Measurements from ENCODE around the gene C5orf58.

The C5orf58 gene

DNA sequence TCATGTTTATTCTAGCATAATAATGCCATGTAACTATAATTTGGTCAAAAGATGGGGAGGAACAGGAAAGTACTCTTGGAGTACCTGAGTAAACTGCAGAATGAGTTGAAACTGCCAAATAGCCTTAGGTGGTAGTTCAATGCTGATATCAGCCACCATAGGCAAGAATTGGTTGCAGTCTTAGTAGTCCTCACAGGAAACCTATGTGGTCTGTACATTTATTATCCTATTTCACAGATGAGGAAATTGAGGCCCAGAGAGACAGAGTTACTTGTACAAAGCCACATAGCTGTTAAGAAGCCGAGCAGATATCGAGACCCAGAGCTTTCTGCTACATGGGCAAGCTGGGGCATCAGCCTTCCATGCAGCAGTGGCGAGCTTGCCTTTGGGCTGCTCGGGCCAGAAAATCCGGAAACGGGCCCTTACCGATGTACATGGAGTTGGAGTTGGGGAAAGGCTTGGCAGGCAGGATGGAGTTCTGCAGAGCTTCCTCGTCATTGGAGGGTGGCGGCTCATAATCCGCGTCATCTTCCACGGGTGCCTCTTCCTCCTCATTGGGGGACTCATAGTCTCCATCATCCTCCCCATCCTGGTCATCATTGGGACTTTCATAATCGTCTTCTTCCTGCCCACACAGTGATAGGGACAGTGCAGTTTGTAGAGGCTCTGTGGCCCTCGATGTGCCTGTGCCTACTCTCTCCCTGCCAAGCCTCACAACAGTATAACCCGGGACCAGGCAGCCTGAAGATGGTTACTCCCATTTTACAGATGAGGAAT is 37.7 kb downstream of the C5orf58 start:
- TF ChIP-seq, protein P1, sequence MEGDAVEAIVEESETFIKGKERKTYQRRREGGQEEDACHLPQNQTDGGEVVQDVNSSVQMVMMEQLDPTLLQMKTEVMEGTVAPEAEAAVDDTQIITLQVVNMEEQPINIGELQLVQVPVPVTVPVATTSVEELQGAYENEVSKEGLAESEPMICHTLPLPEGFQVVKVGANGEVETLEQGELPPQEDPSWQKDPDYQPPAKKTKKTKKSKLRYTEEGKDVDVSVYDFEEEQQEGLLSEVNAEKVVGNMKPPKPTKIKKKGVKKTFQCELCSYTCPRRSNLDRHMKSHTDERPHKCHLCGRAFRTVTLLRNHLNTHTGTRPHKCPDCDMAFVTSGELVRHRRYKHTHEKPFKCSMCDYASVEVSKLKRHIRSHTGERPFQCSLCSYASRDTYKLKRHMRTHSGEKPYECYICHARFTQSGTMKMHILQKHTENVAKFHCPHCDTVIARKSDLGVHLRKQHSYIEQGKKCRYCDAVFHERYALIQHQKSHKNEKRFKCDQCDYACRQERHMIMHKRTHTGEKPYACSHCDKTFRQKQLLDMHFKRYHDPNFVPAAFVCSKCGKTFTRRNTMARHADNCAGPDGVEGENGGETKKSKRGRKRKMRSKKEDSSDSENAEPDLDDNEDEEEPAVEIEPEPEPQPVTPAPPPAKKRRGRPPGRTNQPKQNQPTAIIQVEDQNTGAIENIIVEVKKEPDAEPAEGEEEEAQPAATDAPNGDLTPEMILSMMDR (IDR thresholded peaks at IDR 0.05): no peak
- no peak for DNase-seq
- Histone ChIP-seq H3K4me3 (no peak overlapping the region), H3K27ac (no peak overlapping the region), H3K9me3 (no peaks in the 10 kb centered on the region), H3K27me3 (peaks cover 0 to 20% of the 10 kb centered on the region in 2 donors), H3K36me3 (no peaks in the 10 kb centered on the region), H3K4me1 (peaks cover 0 to 7% (median 3%) of the 10 kb centered on the region in 4 donors)
- intact Hi-C loops (cut with DNase I; ENCODE audit: low total_unique reads): no loop called here

GRCh38 chr5:170273968-170274710 is 41.4 kb downstream of the C5orf58 start:
- H3K36me3 ChIP-seq: no peaks in the 10 kb centered on the region
- H3K27ac ChIP-seq: no peak overlapping the region
- H3K4me3 ChIP-seq: no peak overlapping the region
- TF ChIP-seq, protein P1 (IDR thresholded peaks at IDR 0.05): peak in 1 of 2 experiments; percentile 11
- intact Hi-C loops (cut with DNase I; ENCODE audit: low total_unique reads): no loop called here
- no peak for DNase-seq
- H3K4me1 ChIP-seq: peaks cover 0 to 5% (median 2%) of the 10 kb centered on the region in 4 donors
- no peaks in the 10 kb centered on the region for H3K9me3 ChIP-seq
- peaks cover 0 to 2% of the 10 kb centered on the region in 2 donors for H3K27me3 ChIP-seq

GRCh38 chr5:170275376-170275994 is 42.7 kb downstream of the C5orf58 start:
- intact Hi-C loops (cut with DNase I; ENCODE audit: low total_unique reads): no loop called here
- TF ChIP-seq, protein P1 (IDR thresholded peaks at IDR 0.05): no peak
- H3K4me3 ChIP-seq: no peak overlapping the region
- H3K27ac ChIP-seq: no peak overlapping the region
- DNase-seq: no peak
- H3K9me3 ChIP-seq: no peaks in the 10 kb centered on the region
- no peaks in the 10 kb centered on the region for H3K36me3 ChIP-seq
- H3K4me1 ChIP-seq: peaks cover 0 to 19% (median 13%) of the 10 kb centered on the region in 4 donors
- peaks cover 0 to 2% of the 10 kb centered on the region in 2 donors for H3K27me3 ChIP-seq

DNA sequence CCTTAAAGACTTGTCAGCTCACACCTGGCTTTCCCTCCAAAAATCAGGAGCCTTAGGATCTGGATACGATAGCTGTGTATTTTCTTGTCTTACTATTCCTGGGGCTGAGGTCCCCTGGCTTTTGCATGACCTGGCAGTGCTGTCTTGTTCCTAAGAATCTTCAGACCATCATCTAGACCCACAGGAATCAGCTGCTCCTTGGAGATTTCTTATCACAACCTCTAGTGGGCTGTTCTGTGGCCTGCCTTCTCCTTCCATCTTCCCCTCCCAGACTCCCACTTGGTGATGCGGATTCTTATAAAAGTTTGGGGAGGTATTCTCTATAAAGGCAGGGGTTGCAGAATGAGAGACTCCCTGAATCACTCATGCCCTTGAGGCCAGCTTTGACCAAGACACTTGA is 43.4 kb downstream of the C5orf58 start:
- no peaks in the 10 kb centered on the region for H3K36me3 ChIP-seq
- TF ChIP-seq, protein P1 (IDR thresholded peaks at IDR 0.05): no peak
- intact Hi-C loops (cut with DNase I; ENCODE audit: low total_unique reads): no loop called here
- peaks cover 0 to 21% (median 15%) of the 10 kb centered on the region in 4 donors for H3K4me1 ChIP-seq
- H3K27ac ChIP-seq: no peak overlapping the region
- no peak for DNase-seq
- no peaks in the 10 kb centered on the region for H3K9me3 ChIP-seq
- peaks cover 0 to 2% of the 10 kb centered on the region in 2 donors for H3K27me3 ChIP-seq
- no peak overlapping the region for H3K4me3 ChIP-seq

GRCh38 chr5:170277867-170278281 is 45.1 kb downstream of the C5orf58 start:
- H3K27ac ChIP-seq: no peak overlapping the region
- no peak overlapping the region for H3K4me3 ChIP-seq
- peaks cover 0 to 21% (median 15%) of the 10 kb centered on the region in 4 donors for H3K4me1 ChIP-seq
- H3K36me3 ChIP-seq: no peaks in the 10 kb centered on the region
- H3K9me3 ChIP-seq: no peaks in the 10 kb centered on the region
- no peak for DNase-seq
- peaks cover 0 to 2% of the 10 kb centered on the region in 2 donors for H3K27me3 ChIP-seq
- intact Hi-C loops (cut with DNase I; ENCODE audit: low total_unique reads): no loop called here
- TF ChIP-seq, protein P1 (IDR thresholded peaks at IDR 0.05): no peak

Measured in tibial artery (tissue), 4 donors.